Stromal cell of bone marrow (primary cell): ENCODE results near the gene PCDHA1.
"Not testable (repeated sequence)": the region's sequence is repeated elsewhere in the genome, so short reads cannot be mapped to it uniquely, and the experiment has no call there.

Source experiments
- DNase-seq: peaks from one replicate; pipeline ENCODE4 v3.0.0-alpha.2; 2012; ENCODE audit warnings: low read depth

The PCDHA1 gene

DNA sequence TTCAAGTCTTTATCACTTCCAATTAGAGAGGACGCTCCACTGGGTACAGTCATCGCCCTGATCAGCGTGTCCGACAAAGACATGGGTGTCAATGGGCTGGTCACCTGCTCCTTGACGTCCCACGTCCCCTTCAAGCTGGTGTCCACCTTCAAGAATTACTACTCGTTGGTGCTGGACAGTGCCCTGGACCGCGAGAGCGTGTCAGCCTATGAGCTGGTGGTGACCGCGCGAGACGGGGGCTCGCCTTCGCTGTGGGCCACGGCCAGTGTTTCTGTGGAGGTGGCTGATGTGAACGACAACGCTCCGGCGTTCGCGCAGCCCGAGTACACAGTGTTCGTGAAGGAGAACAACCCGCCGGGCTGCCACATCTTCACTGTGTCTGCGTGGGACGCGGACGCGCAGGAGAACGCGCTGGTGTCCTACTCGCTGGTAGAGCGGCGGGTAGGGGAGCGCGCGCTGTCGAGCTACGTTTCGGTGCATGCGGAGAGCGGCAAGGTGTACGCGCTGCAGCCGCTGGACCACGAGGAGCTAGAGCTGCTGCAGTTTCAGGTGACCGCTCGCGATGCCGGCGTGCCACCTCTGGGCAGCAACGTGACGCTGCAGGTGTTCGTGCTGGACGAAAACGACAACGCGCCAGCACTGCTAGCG, 22.4 kb downstream of the PCDHA1 start:
- DNase-seq, result not testable (repeated sequence)

DNA sequence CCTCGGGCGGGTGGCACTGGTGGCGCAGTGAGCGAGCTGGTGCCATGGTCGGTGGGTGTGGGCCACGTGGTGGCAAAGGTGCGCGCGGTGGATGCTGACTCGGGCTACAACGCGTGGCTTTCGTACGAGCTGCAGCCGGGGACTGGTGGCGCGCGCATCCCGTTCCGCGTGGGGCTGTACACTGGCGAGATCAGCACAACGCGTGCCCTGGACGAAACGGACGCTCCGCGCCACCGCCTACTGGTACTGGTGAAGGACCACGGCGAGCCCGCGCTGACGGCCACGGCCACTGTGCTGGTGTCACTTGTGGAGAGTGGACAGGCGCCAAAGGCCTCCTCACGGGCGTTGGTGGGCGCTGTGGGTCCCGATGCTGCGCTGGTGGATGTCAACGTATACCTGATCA, 22.9 kb downstream of the PCDHA1 start:
- no peak for DNase-seq

DNA sequence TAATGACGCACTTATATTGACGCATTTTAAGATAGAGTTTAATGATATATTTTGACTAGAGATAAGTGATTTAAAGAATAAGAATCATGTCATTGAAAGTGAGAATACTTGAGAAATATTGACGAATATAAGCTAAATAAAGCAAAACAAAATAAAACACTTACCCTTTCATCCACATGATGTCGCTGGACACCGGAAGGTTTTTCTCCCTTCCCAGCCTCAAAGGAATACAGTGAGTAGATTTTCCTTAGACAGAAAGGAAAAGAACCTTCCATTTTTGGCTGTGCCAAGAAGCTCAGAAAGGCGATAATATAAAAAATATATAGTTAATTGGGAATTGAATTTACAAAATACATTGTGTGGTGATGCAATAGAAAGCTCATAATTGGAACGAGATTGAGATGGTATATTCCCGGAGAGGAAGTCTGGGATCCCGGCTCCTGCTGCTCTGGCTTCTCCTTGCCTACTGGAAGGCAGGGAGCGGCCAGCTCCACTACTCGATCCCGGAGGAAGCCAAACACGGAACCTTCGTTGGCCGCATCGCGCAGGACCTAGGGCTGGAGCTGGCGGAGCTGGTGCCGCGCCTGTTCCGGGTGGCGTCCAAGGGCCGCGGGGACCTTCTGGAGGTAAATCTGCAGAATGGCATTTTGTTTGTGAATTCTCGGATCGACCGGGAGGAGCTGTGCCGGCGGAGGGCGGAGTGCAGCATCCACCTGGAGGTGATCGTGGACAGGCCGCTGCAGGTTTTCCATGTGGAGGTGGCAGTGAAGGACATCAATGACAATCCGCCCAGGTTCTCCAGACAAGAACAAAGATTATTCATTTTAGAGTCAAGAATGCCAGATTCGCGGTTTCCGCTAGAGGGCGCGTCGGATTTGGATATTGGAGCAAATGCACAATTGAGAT, 35.7 kb downstream of the PCDHA1 start, which contains the start of gene PCDHA5:
Gene PCDHA5, plus strand, starts transcription at position 239 of the 906 bp plus-strand sequence.
- no peak for DNase-seq

DNA sequence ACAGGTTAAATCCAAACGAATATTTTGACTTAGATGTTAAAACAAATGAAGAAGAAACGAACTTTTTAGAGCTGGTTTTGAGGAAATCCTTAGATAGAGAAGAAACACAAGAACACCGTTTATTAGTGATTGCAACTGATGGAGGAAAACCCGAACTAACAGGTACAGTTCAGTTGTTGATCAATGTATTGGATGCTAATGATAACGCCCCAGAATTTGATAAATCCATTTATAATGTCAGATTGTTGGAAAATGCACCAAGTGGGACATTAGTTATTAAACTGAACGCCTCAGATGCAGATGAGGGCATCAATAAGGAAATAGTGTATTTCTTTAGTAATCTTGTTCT, 36.3 kb downstream of the PCDHA1 start:
- DNase-seq, result no peak

- not testable (repeated sequence) for DNase-seq
Measured at GRCh38 chr5:140822969-140823368, 37.0 kb downstream of the PCDHA1 start.

GRCh38 chr5:140823475-140823874, 37.5 kb downstream of the PCDHA1 start:
- no peak for DNase-seq

DNA sequence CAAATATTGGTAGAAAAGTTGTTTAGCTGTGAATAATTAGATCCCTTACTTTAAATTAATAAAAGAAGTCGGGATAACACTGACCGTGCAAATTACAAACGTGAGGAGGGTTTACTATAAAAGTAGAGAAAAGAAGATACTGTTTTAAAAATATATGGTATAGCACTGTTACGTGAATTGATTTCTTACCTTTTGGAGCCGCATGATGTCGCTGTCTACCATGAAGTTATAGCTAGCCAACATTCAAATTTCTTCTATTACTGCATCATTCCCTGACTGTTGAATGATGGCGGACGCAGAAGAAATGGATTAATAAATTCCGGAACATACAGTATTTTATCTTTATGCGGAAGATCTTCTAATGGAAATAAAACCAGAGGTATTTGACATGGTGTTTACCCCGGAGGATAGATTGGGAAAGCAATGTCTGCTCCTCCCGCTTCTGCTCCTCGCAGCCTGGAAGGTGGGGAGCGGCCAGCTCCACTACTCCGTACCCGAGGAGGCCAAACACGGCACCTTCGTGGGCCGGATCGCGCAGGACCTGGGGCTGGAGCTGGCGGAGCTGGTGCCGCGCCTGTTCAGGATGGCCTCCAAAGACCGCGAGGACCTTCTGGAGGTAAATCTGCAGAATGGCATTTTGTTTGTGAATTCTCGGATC, 41.9 kb downstream of the PCDHA1 start, which contains the start of gene PCDHA6:
Gene PCDHA6, plus strand, starts transcription at position 257 of the 658 bp plus-strand sequence. Its CDS starts 132 bp downstream, at position 389.
- no peak for DNase-seq

- DNase-seq, result no peak
Measured at GRCh38 chr5:140828362-140828737, 42.4 kb downstream of the PCDHA1 start.

- not testable (repeated sequence) for DNase-seq
Measured at GRCh38 chr5:140829511-140830501, 43.9 kb downstream of the PCDHA1 start.

GRCh38 chr5:140833993-140834392, 48.1 kb downstream of the PCDHA1 start, which contains the start of gene PCDHA7:
Gene PCDHA7, plus strand, starts transcription at chr5:140834269. Its CDS starts 115 bp downstream, at chr5:140834384.
- DNase-seq, result no peak

DNA sequence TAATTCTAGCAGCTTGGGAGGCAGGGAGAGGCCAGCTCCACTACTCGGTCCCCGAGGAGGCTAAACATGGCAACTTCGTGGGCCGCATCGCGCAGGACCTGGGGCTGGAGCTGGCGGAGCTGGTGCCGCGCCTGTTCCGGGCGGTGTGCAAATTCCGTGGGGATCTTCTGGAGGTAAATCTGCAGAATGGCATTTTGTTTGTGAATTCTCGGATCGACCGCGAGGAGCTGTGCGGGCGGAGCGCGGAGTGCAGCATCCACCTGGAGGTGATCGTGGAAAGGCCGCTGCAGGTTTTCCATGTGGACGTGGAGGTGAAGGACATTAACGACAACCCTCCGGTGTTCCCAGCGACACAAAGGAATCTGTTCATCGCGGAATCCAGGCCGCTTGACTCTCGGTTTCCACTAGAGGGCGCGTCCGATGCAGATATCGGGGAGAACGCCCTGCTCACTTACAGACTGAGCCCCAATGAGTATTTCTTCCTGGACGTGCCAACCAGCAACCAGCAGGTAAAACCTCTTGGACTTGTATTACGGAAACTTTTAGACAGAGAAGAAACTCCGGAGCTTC, 48.6 kb downstream of the PCDHA1 start:
- DNase-seq, result not testable (repeated sequence)

DNA sequence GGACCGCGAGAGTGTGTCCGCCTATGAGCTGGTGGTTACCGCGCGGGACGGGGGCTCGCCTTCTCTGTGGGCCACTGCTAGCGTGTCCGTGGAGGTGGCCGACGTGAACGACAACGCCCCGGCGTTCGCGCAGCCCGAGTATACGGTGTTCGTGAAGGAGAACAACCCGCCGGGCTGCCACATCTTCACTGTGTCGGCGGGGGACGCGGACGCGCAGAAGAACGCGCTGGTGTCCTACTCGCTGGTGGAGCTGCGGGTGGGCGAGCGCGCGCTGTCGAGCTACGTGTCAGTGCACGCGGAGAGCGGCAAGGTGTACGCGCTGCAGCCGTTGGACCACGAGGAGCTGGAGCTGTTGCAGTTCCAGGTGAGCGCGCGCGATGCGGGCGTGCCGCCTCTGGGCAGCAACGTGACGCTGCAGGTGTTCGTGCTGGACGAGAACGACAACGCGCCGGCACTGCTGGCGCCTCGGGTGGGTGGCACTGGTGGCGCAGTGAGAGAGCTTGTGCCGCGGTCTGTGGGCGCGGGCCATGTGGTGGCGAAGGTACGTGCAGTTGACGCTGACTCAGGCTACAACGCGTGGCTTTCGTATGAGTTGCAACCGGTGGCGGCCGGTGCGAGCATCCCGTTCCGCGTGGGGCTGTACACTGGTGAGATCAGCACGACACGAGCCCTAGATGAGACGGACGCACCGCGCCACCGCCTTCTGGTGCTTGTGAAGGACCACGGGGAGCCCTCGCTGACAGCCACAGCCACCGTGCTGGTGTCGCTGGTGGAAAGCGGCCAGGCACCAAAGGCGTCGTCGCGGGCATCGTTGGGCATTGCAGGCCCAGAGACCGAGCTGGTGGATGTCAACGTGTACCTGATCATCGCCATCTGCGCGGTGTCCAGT, 49.9 kb downstream of the PCDHA1 start:
- no peak for DNase-seq

- DNase-seq, result no peak
Measured at GRCh38 chr5:140840978-140841962, 55.3 kb downstream of the PCDHA1 start, which contains the start of gene PCDHA8. Gene PCDHA8, plus strand, starts transcription at chr5:140841187. Its CDS starts 135 bp downstream, at chr5:140841322.

DNA sequence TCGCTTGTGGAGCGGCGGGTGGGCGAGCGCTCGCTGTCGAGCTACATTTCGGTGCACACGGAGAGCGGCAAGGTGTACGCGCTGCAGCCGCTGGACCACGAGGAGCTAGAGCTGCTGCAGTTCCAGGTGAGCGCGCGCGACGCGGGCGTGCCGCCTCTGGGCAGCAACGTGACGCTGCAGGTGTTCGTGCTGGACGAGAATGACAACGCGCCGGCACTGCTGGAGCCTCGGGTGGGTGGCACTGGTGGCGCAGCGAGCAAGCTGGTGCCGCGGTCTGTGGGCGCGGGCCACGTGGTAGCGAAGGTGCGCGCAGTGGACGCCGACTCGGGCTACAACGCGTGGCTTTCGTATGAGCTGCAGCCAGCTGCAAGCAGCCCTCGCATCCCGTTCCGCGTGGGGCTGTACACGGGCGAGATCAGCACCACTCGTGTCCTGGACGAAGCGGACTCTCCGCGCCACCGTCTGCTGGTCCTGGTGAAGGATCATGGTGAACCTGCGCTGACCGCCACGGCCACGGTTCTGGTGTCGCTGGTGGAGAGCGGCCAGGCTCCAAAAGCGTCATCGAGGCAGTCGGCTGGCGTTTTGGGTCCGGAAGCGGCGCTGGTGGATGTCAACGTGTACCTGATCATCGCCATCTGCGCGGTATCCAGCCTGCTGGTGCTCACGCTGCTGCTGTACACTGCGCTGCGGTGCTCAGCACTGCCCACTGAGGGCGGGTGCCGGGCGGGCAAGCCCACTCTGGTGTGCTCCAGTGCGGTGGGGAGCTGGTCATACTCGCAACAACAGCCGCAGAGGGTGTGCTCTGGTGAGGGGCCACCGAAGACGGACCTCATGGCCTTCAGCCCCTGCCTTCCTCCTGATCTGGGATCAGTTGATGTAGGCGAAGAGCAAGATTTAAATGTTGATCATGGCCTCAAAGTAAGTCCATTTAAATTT, 57.1 kb downstream of the PCDHA1 start:
- no peak for DNase-seq

- DNase-seq, result not testable (repeated sequence)
Measured at GRCh38 chr5:140848139-140849102, 62.5 kb downstream of the PCDHA1 start, which contains the start of gene PCDHA9. Gene PCDHA9, plus strand, starts transcription at chr5:140848382. Its CDS starts 114 bp downstream, at chr5:140848496.
